ENCODE measurements around the gene STX8.

STX8 gene

GRCh38 chr17:9234389-9234945, 341.2 kb downstream of the STX8 start:
- no peak for DNase-seq

GRCh38 chr17:9233761-9234160, 341.9 kb downstream of the STX8 start:
- DNase-seq = no peak

GRCh38 chr17:9233271-9233599, 342.4 kb downstream of the STX8 start:
- DNase-seq = no peak

- DNase-seq = no peak
Measured at GRCh38 chr17:9232591-9233270, 342.9 kb downstream of the STX8 start.

- DNase-seq = no peak
Measured at GRCh38 chr17:9232155-9232475, 343.5 kb downstream of the STX8 start.

- DNase-seq = no peak
Measured at GRCh38 chr17:9231449-9232154, 344.0 kb downstream of the STX8 start.

- DNase-seq = no peak
Measured at GRCh38 chr17:9230861-9231260, 344.8 kb downstream of the STX8 start.

GRCh38 chr17:9230346-9230745, 345.3 kb downstream of the STX8 start:
- no peak for DNase-seq

- DNase-seq = no peak
Measured at GRCh38 chr17:9229826-9230201, 345.8 kb downstream of the STX8 start.

GRCh38 chr17:9229160-9229825, 346.3 kb downstream of the STX8 start:
- DNase-seq = no peak

GRCh38 chr17:9228408-9229159, 347.0 kb downstream of the STX8 start:
- DNase-seq = no peak

- DNase-seq = no peak
Measured at GRCh38 chr17:9227819-9228407, 347.7 kb downstream of the STX8 start.

- no peak for DNase-seq
Measured at GRCh38 chr17:9226794-9227135, 348.9 kb downstream of the STX8 start.

GRCh38 chr17:9226130-9226793, 349.4 kb downstream of the STX8 start:
- no peak for DNase-seq

GRCh38 chr17:9225305-9226101, 350.1 kb downstream of the STX8 start:
- DNase-seq = no peak

GRCh38 chr17:9224485-9224884, 351.1 kb downstream of the STX8 start:
- no peak for DNase-seq

GRCh38 chr17:9223531-9223930, 352.1 kb downstream of the STX8 start:
- no peak for DNase-seq

- no peak for DNase-seq
Measured at GRCh38 chr17:9221922-9222180, 353.8 kb downstream of the STX8 start.

- DNase-seq = no peak
Measured at GRCh38 chr17:9221147-9221921, 354.3 kb downstream of the STX8 start.

GRCh38 chr17:9220398-9221146, 355.0 kb downstream of the STX8 start:
- no peak for DNase-seq

All from NCI-H1436 treated with DMSO at 0.1 percent for 48 hours (cell line).